Osteoblast (primary cell): Measurements from ENCODE around the gene PRR29. TPM values are rescaled to one million over a fixed set of nuclear protein-coding genes. Genes with fewer than 3 reads are reported as not detected.

Source experiments
- DNase-seq: peaks from one replicate; pipeline ENCODE4 v3.0.0; 2011; ENCODE audit warnings: low spot score, mixed read lengths; ENCODE audit not compliant: insufficient read length; ENCODE audit errors: missing footprints
- H2AFZ ChIP-seq: 2 replicates; pipeline ENCODE4 v1.6.0; 2011; ENCODE audit warnings: mild to moderate bottlenecking, low read length
- H3K27ac ChIP-seq: 2 replicates; pipeline ENCODE4 v1.5.1; 2011; ENCODE audit warnings: mild to moderate bottlenecking, low read depth, low read length, moderate library complexity
- H3K27me3 ChIP-seq: 2 replicates; pipeline ENCODE4 v1.6.0; 2012; ENCODE audit warnings: mild to moderate bottlenecking, control low read depth, inconsistent platforms, low read length, moderate library complexity; ENCODE audit not compliant: insufficient read depth
- H3K36me3 ChIP-seq: 2 replicates; pipeline ENCODE4 v1.5.1; 2011; ENCODE audit warnings: mild to moderate bottlenecking, low read length, control low read depth, moderate library complexity; ENCODE audit not compliant: insufficient read depth
- H3K4me1 ChIP-seq: 2 replicates; pipeline ENCODE4 v1.5.1; 2011; ENCODE audit warnings: mild to moderate bottlenecking, low read length, control low read depth, moderate library complexity; ENCODE audit not compliant: insufficient read depth
- H3K4me2 ChIP-seq: 2 replicates; pipeline ENCODE4 v1.6.0; 2011; ENCODE audit warnings: mild to moderate bottlenecking, low read length; ENCODE audit not compliant: insufficient read depth
- H3K4me3 ChIP-seq: fragments of 200-600 bp; sonication (generic); 3 replicates; pipeline ENCODE4 v1.5.1; 2012; ENCODE audit warnings: mild to moderate bottlenecking, low read length, inconsistent platforms; ENCODE audit not compliant: insufficient read depth
- H3K79me2 ChIP-seq: 2 replicates; pipeline ENCODE4 v1.6.0; 2012; ENCODE audit warnings: mild to moderate bottlenecking, low read length, control low read depth, inconsistent platforms; ENCODE audit not compliant: insufficient read depth
- H3K9me3 ChIP-seq: 2 replicates; pipeline ENCODE4 v1.5.1; 2011; ENCODE audit warnings: low read depth, low read length, control low read depth
- H4K20me1 ChIP-seq: 2 replicates; pipeline ENCODE4 v1.6.0; 2012; ENCODE audit warnings: mild to moderate bottlenecking, low read length, control low read depth; ENCODE audit not compliant: insufficient read depth
- total RNA-seq: library from RNA; depleted of rRNA; stranded (reverse); fragments of >200 nt; gene quantifications from 2 replicates; pipeline ENCODE4 v1.2.3, GENCODE V29; 2012
- TF ChIP-seq, protein P1 (sequence below): IDR thresholded peaks from 2 replicates; pipeline ENCODE4 v1.5.1; 2011; ENCODE audit warnings: mild to moderate bottlenecking, low read depth, low read length, moderate library complexity; ENCODE audit errors: extremely low read depth

The PRR29 gene
- total RNA-seq, 1 donor: 0.36 TPM

DNA sequence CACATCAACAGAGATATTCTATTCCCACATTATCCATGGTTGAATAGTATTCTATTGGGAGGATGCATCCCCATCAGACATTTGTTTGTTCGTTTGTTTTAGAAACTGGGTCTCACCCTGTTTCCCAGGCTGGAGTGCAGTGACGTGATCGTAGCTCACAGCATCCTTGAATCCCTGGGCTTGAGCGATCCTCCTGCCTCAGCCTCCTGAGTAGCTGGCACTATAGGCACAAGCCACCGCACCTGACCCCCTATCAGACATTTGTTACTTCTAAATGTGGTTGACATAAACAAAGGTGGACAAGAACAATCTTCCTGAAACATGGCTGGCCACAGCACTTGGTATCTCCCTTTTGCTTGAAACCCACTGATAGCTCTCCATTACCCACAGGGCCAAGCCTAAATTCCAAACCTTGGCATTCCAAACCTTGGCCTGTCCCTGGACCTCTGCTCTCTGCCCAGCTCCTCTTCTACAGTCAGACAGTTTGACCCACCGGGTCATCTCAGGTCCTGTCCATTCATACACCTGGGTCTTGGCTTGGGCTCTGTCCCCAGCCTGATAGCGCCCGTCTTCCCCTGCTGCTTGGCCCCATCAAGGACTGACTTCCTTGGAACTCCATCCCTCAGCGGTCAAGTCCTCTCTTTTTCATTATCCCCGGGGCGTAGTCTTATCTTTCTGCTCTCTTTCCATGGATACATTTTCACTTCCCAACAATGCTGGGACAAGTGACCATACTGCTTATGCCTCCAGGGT, 1.5 kb upstream of the PRR29 start:
- H3K79me2 ChIP-seq: no peaks in the 10 kb centered on the region
- TF ChIP-seq, protein P1, sequence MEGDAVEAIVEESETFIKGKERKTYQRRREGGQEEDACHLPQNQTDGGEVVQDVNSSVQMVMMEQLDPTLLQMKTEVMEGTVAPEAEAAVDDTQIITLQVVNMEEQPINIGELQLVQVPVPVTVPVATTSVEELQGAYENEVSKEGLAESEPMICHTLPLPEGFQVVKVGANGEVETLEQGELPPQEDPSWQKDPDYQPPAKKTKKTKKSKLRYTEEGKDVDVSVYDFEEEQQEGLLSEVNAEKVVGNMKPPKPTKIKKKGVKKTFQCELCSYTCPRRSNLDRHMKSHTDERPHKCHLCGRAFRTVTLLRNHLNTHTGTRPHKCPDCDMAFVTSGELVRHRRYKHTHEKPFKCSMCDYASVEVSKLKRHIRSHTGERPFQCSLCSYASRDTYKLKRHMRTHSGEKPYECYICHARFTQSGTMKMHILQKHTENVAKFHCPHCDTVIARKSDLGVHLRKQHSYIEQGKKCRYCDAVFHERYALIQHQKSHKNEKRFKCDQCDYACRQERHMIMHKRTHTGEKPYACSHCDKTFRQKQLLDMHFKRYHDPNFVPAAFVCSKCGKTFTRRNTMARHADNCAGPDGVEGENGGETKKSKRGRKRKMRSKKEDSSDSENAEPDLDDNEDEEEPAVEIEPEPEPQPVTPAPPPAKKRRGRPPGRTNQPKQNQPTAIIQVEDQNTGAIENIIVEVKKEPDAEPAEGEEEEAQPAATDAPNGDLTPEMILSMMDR: no peak
- H3K4me1 ChIP-seq: peaks cover 6% of the 10 kb centered on the region
- H3K27ac ChIP-seq: no peak overlapping the region
- H4K20me1 ChIP-seq: no peaks in the 10 kb centered on the region
- H3K9me3 ChIP-seq: no peaks in the 10 kb centered on the region
- no peak overlapping the region for H3K4me2 ChIP-seq
- H3K27me3 ChIP-seq: peaks cover 49% of the 10 kb centered on the region
- DNase-seq: peak; percentile 39
- H2AFZ ChIP-seq: no peak overlapping the region
- no peaks in the 10 kb centered on the region for H3K36me3 ChIP-seq
- no peak overlapping the region for H3K4me3 ChIP-seq

DNA sequence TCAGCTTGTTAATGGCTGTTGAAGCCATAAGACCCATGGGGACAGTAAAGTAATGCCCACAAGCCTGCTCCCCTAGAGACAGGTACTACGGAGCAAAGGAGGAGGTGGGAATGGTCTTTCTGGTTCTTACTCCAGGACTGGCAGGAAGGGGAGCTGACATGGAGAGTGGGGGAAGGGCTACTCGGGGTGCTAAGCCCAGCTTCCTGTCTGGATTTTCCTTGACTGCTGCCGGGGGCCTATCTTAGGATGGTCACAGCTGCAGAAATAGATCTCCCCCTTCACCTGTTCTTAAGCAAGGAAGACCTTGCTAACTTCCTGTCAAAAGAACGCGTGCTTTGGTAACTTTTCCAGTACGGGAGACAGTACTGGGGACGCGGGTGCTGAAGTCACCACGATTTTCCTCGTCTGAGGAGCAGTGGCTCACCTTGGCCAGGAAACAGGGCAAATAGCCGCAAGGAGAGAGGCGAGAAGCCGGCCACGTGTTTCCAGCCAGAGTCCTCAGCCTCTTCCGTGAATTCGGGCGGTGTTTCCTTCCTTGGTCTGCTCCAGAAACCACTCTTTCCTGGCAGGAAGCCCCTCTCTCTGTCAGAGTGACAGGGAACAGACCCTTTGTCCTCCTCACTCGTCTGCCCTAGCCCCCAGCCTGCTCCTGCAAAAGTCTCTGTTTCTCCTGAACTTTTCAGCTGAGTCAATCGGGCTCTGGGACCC, 656 bp upstream of the PRR29 start:
- DNase-seq: peak; percentile 79
- TF ChIP-seq, protein P1: no peak
- Histone ChIP-seq H3K79me2 (no peaks in the 10 kb centered on the region), H3K27ac (no peak overlapping the region), H4K20me1 (no peaks in the 10 kb centered on the region), H3K4me1 (peaks cover 6% of the 10 kb centered on the region), H3K36me3 (no peaks in the 10 kb centered on the region), H3K4me2 (peak overlapping the region; percentile 85), H3K4me3 (peak overlapping the region; percentile 77), H3K27me3 (peaks cover 40% of the 10 kb centered on the region), H3K9me3 (no peaks in the 10 kb centered on the region), H2AFZ (peak overlapping the region; percentile 35)

DNA sequence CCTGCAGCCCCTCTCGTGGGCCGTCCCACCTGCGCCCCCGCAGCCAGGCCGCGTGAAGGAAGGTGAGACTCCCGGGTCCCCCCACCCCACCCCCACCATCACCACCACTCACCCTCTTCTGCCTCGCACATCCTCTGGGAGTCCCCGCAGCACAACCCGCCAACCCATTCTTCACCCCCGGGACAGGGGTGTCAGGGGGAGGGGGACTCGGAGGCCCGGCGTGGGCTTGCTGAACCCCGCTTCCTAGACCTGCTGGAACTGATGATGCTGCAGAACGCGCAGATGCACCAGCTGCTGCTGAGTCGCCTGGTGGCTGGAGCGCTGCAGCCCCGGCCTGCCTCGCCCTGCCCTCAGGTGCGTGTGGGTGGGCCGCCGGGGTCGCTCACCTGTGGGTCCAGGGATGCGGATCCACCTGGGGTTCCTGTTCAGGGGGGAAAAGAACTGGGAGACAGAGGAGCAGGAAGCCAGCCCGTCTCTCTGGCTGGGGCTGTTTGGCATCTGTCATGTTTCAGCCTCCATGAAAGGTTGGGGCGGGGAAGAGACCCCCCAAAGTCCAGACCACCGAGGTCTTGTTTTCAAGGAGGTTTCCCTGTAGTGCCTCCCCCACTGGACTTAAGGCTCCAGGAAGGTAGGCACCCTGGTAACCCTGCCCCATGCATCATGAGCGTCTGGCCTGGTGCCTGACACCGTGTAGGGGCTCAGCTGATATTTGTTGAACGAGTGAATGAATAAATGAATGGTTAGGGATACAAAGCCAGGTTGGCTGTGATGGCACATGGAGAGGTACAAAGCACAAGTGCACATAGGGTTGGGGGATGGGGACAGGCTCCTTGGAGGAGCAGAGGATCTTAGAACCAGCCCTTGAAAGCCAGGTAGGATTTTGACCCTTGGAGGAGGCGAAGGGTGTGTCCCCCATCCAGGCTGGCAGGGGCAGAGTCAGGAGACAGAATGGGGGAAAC, 849 bp downstream of the PRR29 start:
- DNase-seq: peak; percentile 81
- Histone ChIP-seq H3K79me2 (no peaks in the 10 kb centered on the region), H3K27me3 (peaks cover 30% of the 10 kb centered on the region), H3K4me1 (peaks cover 6% of the 10 kb centered on the region), H4K20me1 (no peaks in the 10 kb centered on the region), H3K9me3 (no peaks in the 10 kb centered on the region), H3K36me3 (no peaks in the 10 kb centered on the region), H3K27ac (no peak overlapping the region), H3K4me2 (peak overlapping the region; percentile 85), H2AFZ (no peak overlapping the region), H3K4me3 (peak overlapping the region; percentile 77)
- TF ChIP-seq, protein P1: no peak
